Ovary (tissue), 9 donors: ENCODE measurements around the gene EVC2. TPM values are rescaled to one million over a fixed set of nuclear protein-coding genes. Genes with fewer than 3 reads are reported as not detected.

Source experiments
- DNase-seq, 5 donors: peaks; one replicate each; pipeline ENCODE4 v3.0.0-alpha.2; 2019 to 2020
- H3K27ac ChIP-seq, 2 donors: fragments of 200-600 bp; one replicate each; pipeline versions ENCODE4 v1.5.1 to v1.8.0; 2019 to 2022
- H3K27me3 ChIP-seq: fragments of 200-600 bp; one replicate; pipeline ENCODE4 v1.8.0; 2022
- H3K36me3 ChIP-seq: fragments of 200-600 bp; sonication (generic); one replicate; pipeline ENCODE4 v1.5.1; 2019
- H3K4me1 ChIP-seq: one replicate; pipeline ENCODE4 v1.8.1; 2013; ENCODE audit warnings: mild to moderate bottlenecking, moderate library complexity; ENCODE audit not compliant: insufficient read depth
- H3K4me3 ChIP-seq: fragments of 200-600 bp; sonication (generic); one replicate; pipeline ENCODE4 v1.5.1; 2017
- H3K9me3 ChIP-seq, 2 donors: fragments of 200-600 bp in 1 of 2; sonication (generic) in 1 of 2; one replicate each; pipeline versions ENCODE4 v1.5.1 to v1.8.1; 2013 to 2019; ENCODE audit warnings: mild to moderate bottlenecking in 1 of 2, moderate library complexity in 1 of 2
- EP300 ChIP-seq: sonication (generic); formaldehyde crosslinking; IDR thresholded peaks from one replicate; pipeline ENCODE4 v1.6.1; 2017; ENCODE audit warnings: antibody characterized with exemption
- intact Hi-C, 4 donors: fragments of 100-400 bp; cut with DNase I; formaldehyde crosslinking; loops; one replicate each; pipeline versions ENCODE4 v1.11.0 to v1.15.1; 2022 to 2023
- polyA plus RNA-seq, 2 donors: library from polyadenylated mRNA; stranded (reverse); fragments of 200-250 nt in 1 of 2; fragments of 350-450 nt in 1 of 2; fragmentation: Illumina TruSeq in 1 of 2; extraction: RNeasy Lipid Tissue Mini Kit (QIAGEN cat#74804) in 1 of 2; gene quantifications; one replicate each; pipeline ENCODE4 v1.2.3, GENCODE V29; 2013 to 2014
- total RNA-seq, 7 donors: library from RNA; depleted of rRNA in 2 of 7; stranded (reverse); fragments of >200 nt in 2 of 7; fragmentation: NEBNext Ultra II Directional in 3 of 7; extraction: Animal tissue kit (Norgen Biotek cat#: 25700) in 3 of 7; gene quantifications; one replicate each; pipeline versions ENCODE4 v1.1.0 to v1.2.4, GENCODE V29; 2016 to 2023
- donor health status: DM: no; HTN: no; CAD: no; lungs with moderate emphysema.
- donor health status: DM: no; HTN: no; CAD: no.
- donor health status: Bipolar disorder and iron deficiency.
- donor health status: DM: yes; HTN: yes; CAD: no.
- donor health status: DM: no; HTN: no; CAD: no.
- donor health status: DM: yes; HTN: yes; CAD: no.

EVC2 gene
- total and polyA plus RNA-seq, 9 donors: 8.1 to 19.4 (median 14.0) TPM

DNA sequence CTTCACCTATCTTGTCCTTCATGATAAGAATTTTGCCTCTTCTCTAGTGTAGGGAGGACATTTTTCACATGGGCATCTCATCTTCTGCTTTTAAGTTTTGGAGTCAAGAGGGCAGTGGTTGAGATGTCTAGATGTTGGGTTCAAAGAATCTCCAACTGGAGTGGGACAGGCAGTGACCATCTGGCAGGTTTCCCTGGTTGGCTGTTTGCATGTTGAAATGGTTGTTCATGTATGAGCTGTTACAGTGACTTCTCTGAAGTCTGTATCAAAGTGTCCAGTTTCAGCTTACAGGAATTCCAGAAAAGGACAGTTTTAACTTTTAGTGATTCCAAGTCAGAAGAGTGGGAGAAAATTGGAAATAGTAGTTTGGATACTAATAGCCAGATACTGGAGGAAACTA lies 192.7 kb downstream of the EVC2 start:
- Histone ChIP-seq H3K27me3 (no peaks in the 10 kb centered on the region), H3K27ac (no peak overlapping the region), H3K4me1 (no peaks in the 10 kb centered on the region), H3K4me3 (no peak overlapping the region), H3K36me3 (no peaks in the 10 kb centered on the region), H3K9me3 (no peaks in the 10 kb centered on the region)
- TF ChIP-seq EP300: no peak
- DNase-seq: no peak
- intact Hi-C loops: no loop called here

Other genes starting within 250 kb of the EVC2 start
- gene EVC, start 2.6 kb upstream of the EVC2 start, total RNA-seq: 10 to 100 TPM; 41.7 to 63.5 (median 48.9) TPM
- 10 to 100 TPM; 16.4 to 20.1 TPM for gene EVC, start 2.6 kb upstream of the EVC2 start, polyA plus RNA-seq
- 1 to 10 TPM; 1.2 to 5.5 (median 4.2) TPM for gene CRMP1, start 184.5 kb upstream of the EVC2 start, total RNA-seq
- 1 to 10 TPM; 3.6 to 4.9 TPM for gene CRMP1, start 184.5 kb upstream of the EVC2 start, polyA plus RNA-seq